ENCODE results near the gene SKOR1.

- TF ChIP-seq EZH2 (IDR thresholded peaks at IDR 0.05; ENCODE audit: insufficient read depth, poor library complexity, severe bottlenecking) = no peak
- no peak for TF ChIP-seq EZH2phosphoT487 (IDR thresholded peaks at IDR 0.05; ENCODE audit: insufficient read depth, low read depth)
Measured at GRCh38 chr15:67807836-67808235, 17.5 kb upstream of the SKOR1 start.

Measured in GM23248 (cell line).